BJ (cell line): ENCODE measurements around the gene AP3S1. TPM values are rescaled to one million over a fixed set of nuclear protein-coding genes. Genes with fewer than 3 reads are reported as not detected.

ENCODE experiments used
- CTCF ChIA-PET: fragments of 350-600 bp; formaldehyde crosslinking; extraction: SDS; loops from one replicate; lab custom pipeline; 2021; ENCODE audit warnings: antibody characterized with exemption, inconsistent platforms; lab: Yijun Ruan, JAX
- POLR2A ChIA-PET: fragments of 300-600 bp; sonication (Branson Sonifier 250); formaldehyde crosslinking; extraction: SDS; loops from one replicate; lab custom pipeline; 2021; ENCODE audit warnings: antibody characterized with exemption; lab: Charles Lee
- DNase-seq: peaks from one replicate; pipeline ENCODE4 v3.0.0-alpha.2; 2011; ENCODE audit warnings: low read depth
- H3K27me3 ChIP-seq: 2 replicates; pipeline ENCODE4 v1.6.0; 2011; ENCODE audit warnings: low read length; ENCODE audit not compliant: control insufficient read depth, insufficient read depth
- H3K36me3 ChIP-seq: 2 replicates; pipeline ENCODE4 v1.5.1; 2011; ENCODE audit warnings: low read length; ENCODE audit not compliant: control insufficient read depth, insufficient read depth
- H3K4me3 ChIP-seq: 2 replicates; pipeline ENCODE4 v1.5.1; 2011; ENCODE audit warnings: low read depth, mild to moderate bottlenecking, control low read depth, low read length
- CTCF ChIP-seq: IDR thresholded peaks from 2 replicates; pipeline ENCODE4 v1.5.1; 2011; ENCODE audit warnings: low read depth, mild to moderate bottlenecking, control low read depth, inconsistent platforms, low read length, moderate library complexity; ENCODE audit not compliant: insufficient read depth
- polyA plus RNA-seq: library from polyadenylated mRNA; depleted of rRNA; stranded (reverse); fragments of >200 nt; gene quantifications from 2 replicates; pipeline ENCODE4 v1.2.3, GENCODE V29; 2011

The AP3S1 gene
- polyA plus RNA-seq, 1 experiment, result 27.6 TPM

DNA sequence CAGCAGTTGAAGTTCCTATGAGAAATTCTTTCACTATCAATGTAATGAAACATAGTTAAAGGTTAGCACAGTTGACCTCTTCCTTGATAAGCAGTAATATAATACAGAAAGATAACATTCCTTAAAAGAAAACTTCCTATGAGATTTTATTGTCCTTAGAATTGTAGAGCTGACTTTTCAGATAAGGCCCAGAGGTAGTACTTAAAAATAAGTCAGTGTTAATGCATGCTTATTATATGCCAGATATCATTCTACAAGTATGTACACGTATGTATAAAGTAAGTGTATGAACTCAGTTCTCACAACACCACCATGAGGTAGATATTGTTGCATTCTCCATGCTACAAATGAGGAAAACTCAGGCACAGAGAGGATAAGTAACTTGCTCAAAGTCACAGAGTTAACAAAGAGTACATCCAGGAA, 15.3 kb downstream of the AP3S1 start:
- Histone ChIP-seq H3K4me3 (no peak overlapping the region), H3K27me3 (no peaks in the 10 kb centered on the region), H3K36me3 (no peaks in the 10 kb centered on the region)
- no peak for DNase-seq
- no peak for TF ChIP-seq CTCF
- ChIA-PET POLR2A (no interaction called here), CTCF (interaction anchor here (0.8 kb wide), 1 partner anchor 88 kb away, joined by 3 read pairs; no protein-coding TSS in a partner anchor)

DNA sequence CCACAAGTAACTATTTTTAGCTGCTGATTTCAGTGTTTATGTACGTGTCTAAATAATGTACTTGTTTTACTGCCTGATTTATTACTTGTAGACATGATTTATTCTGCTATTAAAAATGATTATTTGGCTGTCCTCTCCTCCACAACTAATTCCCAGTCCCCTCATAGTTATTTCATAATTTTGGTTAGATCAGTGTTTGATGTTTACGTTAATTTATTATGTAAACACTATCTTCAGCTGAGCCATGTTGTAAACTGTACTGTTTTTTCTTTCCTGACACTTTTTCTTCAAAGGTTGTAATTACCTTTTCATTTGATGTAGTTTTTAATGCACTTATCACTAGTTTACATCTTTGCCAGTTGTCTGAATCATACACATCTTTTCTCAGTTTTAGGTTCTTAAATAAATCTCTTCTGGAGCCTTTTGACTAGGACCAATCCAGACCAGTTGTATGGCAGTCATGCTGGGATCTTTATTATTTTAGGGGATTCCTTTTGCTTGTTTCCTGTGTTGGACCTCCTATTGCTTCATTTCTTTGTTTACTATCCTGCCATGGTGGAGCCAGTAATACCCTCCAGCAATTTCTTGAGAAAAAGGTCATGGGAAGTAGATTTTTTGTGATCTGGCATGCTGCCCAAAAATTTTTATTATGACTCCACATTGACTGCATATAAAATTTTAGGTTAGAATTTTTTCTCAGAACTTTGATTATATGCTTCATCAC, 16.1 kb downstream of the AP3S1 start:
- ChIA-PET POLR2A (no interaction called here), CTCF (interaction anchor here (1.0 kb wide), 1 partner anchor 174 kb away, joined by 3 read pairs; no protein-coding TSS in a partner anchor)
- Histone ChIP-seq H3K36me3 (no peaks in the 10 kb centered on the region), H3K27me3 (no peaks in the 10 kb centered on the region), H3K4me3 (no peak overlapping the region)
- no peak for TF ChIP-seq CTCF
- no peak for DNase-seq

GRCh38 chr5:115858396-115858795, 16.7 kb downstream of the AP3S1 start:
- no peak overlapping the region for H3K4me3 ChIP-seq
- no peak for TF ChIP-seq CTCF
- ChIA-PET POLR2A (no interaction called here), CTCF (interaction anchor here (1.0 to 1.1 kb wide), 2 partner anchors 124 to 173 kb away, joined by 3 read pairs; no protein-coding TSS in a partner anchor)
- no peaks in the 10 kb centered on the region for H3K27me3 ChIP-seq
- no peak for DNase-seq
- H3K36me3 ChIP-seq, result no peaks in the 10 kb centered on the region

DNA sequence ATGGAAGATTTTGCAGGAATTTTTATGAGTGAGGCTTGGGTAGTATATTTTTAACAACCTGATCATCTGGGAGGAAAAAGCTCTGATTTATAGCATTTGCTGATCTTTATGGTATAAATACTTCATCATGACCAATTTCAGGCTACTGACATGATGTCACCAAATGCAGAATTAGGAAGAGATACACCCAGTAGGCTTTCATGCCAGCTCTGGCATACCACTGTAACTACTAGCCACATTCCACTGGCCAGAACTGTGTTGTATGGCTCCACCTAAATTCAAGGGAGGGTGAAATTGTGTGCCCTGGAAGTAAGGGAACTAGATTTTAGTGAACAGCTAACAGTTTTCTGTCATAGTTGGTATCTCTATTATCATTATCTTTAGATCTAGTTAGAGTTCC, 17.6 kb downstream of the AP3S1 start:
- H3K36me3 ChIP-seq, result no peaks in the 10 kb centered on the region
- TF ChIP-seq CTCF, result no peak
- DNase-seq, result no peak
- H3K4me3 ChIP-seq, result no peak overlapping the region
- H3K27me3 ChIP-seq, result no peaks in the 10 kb centered on the region
- CTCF ChIA-PET, result interaction anchor here (1.1 kb wide), 1 partner anchor 124 kb away, joined by 3 read pairs; no protein-coding TSS in a partner anchor
- POLR2A ChIA-PET, result no interaction called here

DNA sequence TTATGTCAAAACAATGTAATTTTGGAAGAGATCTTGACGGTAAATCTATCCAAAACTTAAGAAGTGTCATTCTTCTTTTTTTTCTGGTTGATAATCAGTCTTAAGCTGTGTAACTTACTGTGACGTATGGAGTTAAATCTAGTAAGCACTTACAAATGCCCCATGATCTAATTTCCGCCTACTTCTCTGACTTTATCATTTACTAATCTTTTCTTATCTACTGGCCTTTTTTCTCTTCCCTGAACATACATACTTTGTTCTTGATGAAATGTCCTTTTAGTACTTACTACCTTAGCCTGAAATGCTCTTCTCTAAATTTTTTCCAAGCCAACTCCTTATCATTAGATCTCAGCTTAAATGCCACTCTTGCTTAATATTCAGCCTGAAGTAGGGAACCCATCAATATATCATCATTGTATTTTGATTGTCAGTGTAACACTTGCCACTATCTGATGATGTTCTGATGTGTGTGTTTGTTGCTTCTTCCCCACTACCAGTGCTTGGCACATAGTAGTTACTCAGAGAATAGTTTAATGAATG, 27.6 kb downstream of the AP3S1 start:
- no peak for TF ChIP-seq CTCF
- DNase-seq, result no peak
- ChIA-PET CTCF (interaction anchor here (1.0 kb wide), 1 partner anchor 18 kb away, joined by 3 read pairs; no protein-coding TSS in a partner anchor), POLR2A (no interaction called here)
- no peaks in the 10 kb centered on the region for H3K36me3 ChIP-seq
- no peaks in the 10 kb centered on the region for H3K27me3 ChIP-seq
- H3K4me3 ChIP-seq, result no peak overlapping the region
